Astrocyte (in vitro differentiated cells and primary cell): ENCODE measurements around the gene PDE1C. TPM values are rescaled to one million over a fixed set of nuclear protein-coding genes. Genes with fewer than 3 reads are reported as not detected.

Experiments used
- DNase-seq: peaks from one replicate; pipeline ENCODE4 v3.0.0-alpha.2; 2010; ENCODE audit warnings: low read depth
- FAIRE-seq: peaks from 2 replicates; lab custom pipeline; 2011; peaks lifted over from hg19 to GRCh38; lab: Jason Lieb, UNC
- H2AFZ ChIP-seq: 2 replicates; pipeline ENCODE4 v1.6.0; 2012; ENCODE audit warnings: low read depth, low read length, inconsistent platforms
- H3K27ac ChIP-seq: 2 replicates; pipeline ENCODE4 v1.5.1; 2011; ENCODE audit warnings: low read depth, low read length, inconsistent platforms
- H3K27me3 ChIP-seq: 2 replicates; pipeline ENCODE4 v1.6.0; 2011; ENCODE audit warnings: low read length, inconsistent platforms; ENCODE audit not compliant: insufficient read depth
- H3K36me3 ChIP-seq: 2 replicates; pipeline ENCODE4 v1.5.1; 2011; ENCODE audit warnings: low read length, inconsistent platforms; ENCODE audit not compliant: insufficient read depth
- H3K4me1 ChIP-seq: 2 replicates; pipeline ENCODE4 v1.5.1; 2011; ENCODE audit warnings: low read length, inconsistent platforms; ENCODE audit not compliant: insufficient read depth
- H3K4me2 ChIP-seq: 2 replicates; pipeline ENCODE4 v1.6.0; 2012; ENCODE audit warnings: low read length, inconsistent platforms
- H3K4me3 ChIP-seq: 2 replicates; pipeline ENCODE4 v1.5.1; 2011; ENCODE audit warnings: low read depth, mild to moderate bottlenecking, low read length, inconsistent platforms; ENCODE audit not compliant: insufficient read depth
- H3K79me2 ChIP-seq: 2 replicates; pipeline ENCODE4 v1.6.0; 2012; ENCODE audit warnings: mild to moderate bottlenecking, low read length, inconsistent platforms; ENCODE audit not compliant: insufficient read depth
- H3K9ac ChIP-seq: 2 replicates; pipeline ENCODE4 v1.6.0; 2012; ENCODE audit warnings: mild to moderate bottlenecking, low read length, inconsistent platforms
- H3K9me3 ChIP-seq: 2 replicates; pipeline ENCODE4 v1.5.1; 2012; ENCODE audit warnings: low read depth, mild to moderate bottlenecking, low read length, inconsistent platforms; ENCODE audit not compliant: insufficient read depth
- H4K20me1 ChIP-seq: 2 replicates; pipeline ENCODE4 v1.6.0; 2012; ENCODE audit warnings: low read length, inconsistent platforms; ENCODE audit not compliant: insufficient read depth
- H3K27ac Mint-ChIP-seq: one replicate; pipeline ENCODE4 v1.8.0; 2021; ENCODE audit warnings: mild to moderate bottlenecking, mixed read lengths; ENCODE audit not compliant: unreplicated experiment
- H3K27me3 Mint-ChIP-seq: one replicate; pipeline ENCODE4 v1.8.0; 2021; ENCODE audit warnings: low read depth, mixed read lengths; ENCODE audit not compliant: unreplicated experiment
- H3K36me3 Mint-ChIP-seq: one replicate; pipeline ENCODE4 v1.8.0; 2021; ENCODE audit warnings: low read depth, mixed read lengths; ENCODE audit not compliant: unreplicated experiment
- H3K4me1 Mint-ChIP-seq: one replicate; pipeline ENCODE4 v1.8.0; 2021; ENCODE audit warnings: low read depth, mixed read lengths; ENCODE audit not compliant: unreplicated experiment
- H3K4me3 Mint-ChIP-seq: one replicate; pipeline ENCODE4 v1.8.0; 2021; ENCODE audit warnings: mild to moderate bottlenecking, moderate library complexity, mixed read lengths; ENCODE audit not compliant: unreplicated experiment
- H3K9me3 Mint-ChIP-seq: one replicate; pipeline ENCODE4 v1.8.0; 2021; ENCODE audit warnings: mild to moderate bottlenecking, mixed read lengths; ENCODE audit not compliant: unreplicated experiment
- EZH2 ChIP-seq: IDR thresholded peaks from 2 replicates; pipeline ENCODE4 v1.6.1; 2012; ENCODE audit warnings: mild to moderate bottlenecking, low read length, inconsistent platforms; ENCODE audit not compliant: insufficient read depth
- total RNA-seq: library from RNA; stranded (reverse); gene quantifications from 2 replicates; pipeline ENCODE4 v1.2.1, GENCODE V29; 2021
- TF ChIP-seq, protein P1 (sequence below): IDR thresholded peaks from 2 replicates; pipeline ENCODE4 v1.5.1; 2011; ENCODE audit warnings: low read depth, mild to moderate bottlenecking, inconsistent platforms, low read length, moderate library complexity; ENCODE audit not compliant: insufficient read depth

The PDE1C gene
- total RNA-seq, 1 donor from 2014 or later = 31.6 TPM

DNA sequence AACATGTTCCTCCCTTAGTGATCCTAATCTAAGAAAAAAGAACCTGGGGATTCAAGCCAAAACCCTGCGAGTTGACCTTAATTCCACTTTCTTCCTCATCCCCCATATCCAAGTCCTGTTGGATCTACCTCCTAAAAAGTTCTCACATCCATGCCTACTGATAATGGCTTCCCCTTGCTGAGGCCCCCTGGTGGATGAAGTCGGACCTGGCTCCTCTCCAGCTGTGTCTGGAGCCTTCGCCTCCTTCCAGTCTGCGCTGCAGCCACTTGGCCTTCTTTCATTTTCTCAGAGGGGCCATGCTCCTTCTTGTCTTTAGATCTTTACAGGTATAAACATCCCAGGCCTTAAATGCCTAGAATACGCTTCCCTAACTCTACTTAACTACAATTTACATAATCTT lies 8.1 kb downstream of the PDE1C start:
- H3K4me2 ChIP-seq = peak overlapping the region; percentile 5
- no peaks in the 10 kb centered on the region for H4K20me1 ChIP-seq
- H3K79me2 ChIP-seq = peaks cover 96% of the 10 kb centered on the region
- H3K9me3 ChIP-seq = no peaks in the 10 kb centered on the region
- no peak overlapping the region for H3K4me3 ChIP-seq
- Mint-ChIP-seq H3K9me3 (no peaks in the 10 kb centered on the region), H3K4me3 (no peak overlapping the region), H3K27ac (no peak overlapping the region), H3K4me1 (peaks cover 23% of the 10 kb centered on the region), H3K27me3 (peaks cover 3% of the 10 kb centered on the region), H3K36me3 (peaks cover 1% of the 10 kb centered on the region)
- no peaks in the 10 kb centered on the region for H3K27me3 ChIP-seq
- no peak overlapping the region for H3K9ac ChIP-seq
- FAIRE-seq (no peak), DNase-seq (no peak)
- peaks cover 25% of the 10 kb centered on the region for H3K4me1 ChIP-seq
- H2AFZ ChIP-seq = no peak overlapping the region
- no peaks in the 10 kb centered on the region for H3K36me3 ChIP-seq
- H3K27ac ChIP-seq = no peak overlapping the region
- TF ChIP-seq EZH2 = no peak
- TF ChIP-seq, protein P1, sequence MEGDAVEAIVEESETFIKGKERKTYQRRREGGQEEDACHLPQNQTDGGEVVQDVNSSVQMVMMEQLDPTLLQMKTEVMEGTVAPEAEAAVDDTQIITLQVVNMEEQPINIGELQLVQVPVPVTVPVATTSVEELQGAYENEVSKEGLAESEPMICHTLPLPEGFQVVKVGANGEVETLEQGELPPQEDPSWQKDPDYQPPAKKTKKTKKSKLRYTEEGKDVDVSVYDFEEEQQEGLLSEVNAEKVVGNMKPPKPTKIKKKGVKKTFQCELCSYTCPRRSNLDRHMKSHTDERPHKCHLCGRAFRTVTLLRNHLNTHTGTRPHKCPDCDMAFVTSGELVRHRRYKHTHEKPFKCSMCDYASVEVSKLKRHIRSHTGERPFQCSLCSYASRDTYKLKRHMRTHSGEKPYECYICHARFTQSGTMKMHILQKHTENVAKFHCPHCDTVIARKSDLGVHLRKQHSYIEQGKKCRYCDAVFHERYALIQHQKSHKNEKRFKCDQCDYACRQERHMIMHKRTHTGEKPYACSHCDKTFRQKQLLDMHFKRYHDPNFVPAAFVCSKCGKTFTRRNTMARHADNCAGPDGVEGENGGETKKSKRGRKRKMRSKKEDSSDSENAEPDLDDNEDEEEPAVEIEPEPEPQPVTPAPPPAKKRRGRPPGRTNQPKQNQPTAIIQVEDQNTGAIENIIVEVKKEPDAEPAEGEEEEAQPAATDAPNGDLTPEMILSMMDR = peak; percentile 60

DNA sequence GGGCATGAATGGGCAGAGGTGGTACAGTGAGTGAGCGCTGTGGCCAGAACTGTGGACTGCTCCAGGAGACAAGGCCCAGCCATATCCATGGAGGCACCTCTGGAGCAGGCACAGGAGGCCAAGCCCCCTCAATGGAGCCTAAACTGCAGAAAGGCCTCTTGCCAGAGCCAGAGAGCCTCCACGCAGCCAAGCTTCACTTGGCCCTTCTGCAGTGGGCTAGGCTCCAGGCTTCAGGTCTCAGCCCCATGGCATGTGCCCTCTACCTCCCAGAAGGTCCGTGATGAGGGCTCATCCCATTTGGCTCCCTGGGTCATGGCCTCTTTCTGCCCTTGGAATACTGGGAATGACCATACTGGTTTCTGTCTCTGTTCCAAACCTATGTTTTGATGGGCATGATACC lies 8.9 kb downstream of the PDE1C start:
- no peaks in the 10 kb centered on the region for H4K20me1 ChIP-seq
- peak overlapping the region; percentile 81 for H3K4me2 ChIP-seq
- no peaks in the 10 kb centered on the region for H3K9me3 ChIP-seq
- no peak for FAIRE-seq
- no peaks in the 10 kb centered on the region for H3K36me3 ChIP-seq
- peaks cover 23% of the 10 kb centered on the region for H3K4me1 Mint-ChIP-seq
- H3K9me3 Mint-ChIP-seq = no peaks in the 10 kb centered on the region
- no peak overlapping the region for H2AFZ ChIP-seq
- no peak for TF ChIP-seq EZH2
- TF ChIP-seq, protein P1 = no peak
- no peak overlapping the region for H3K27ac Mint-ChIP-seq
- H3K4me3 Mint-ChIP-seq = no peak overlapping the region
- no peaks in the 10 kb centered on the region for H3K36me3 Mint-ChIP-seq
- no peak overlapping the region for H3K27ac ChIP-seq
- DNase-seq = no peak
- peaks cover 96% of the 10 kb centered on the region for H3K79me2 ChIP-seq
- no peaks in the 10 kb centered on the region for H3K27me3 ChIP-seq
- no peak overlapping the region for H3K4me3 ChIP-seq
- H3K4me1 ChIP-seq = peaks cover 25% of the 10 kb centered on the region
- H3K9ac ChIP-seq = no peak overlapping the region
- no peaks in the 10 kb centered on the region for H3K27me3 Mint-ChIP-seq

DNA sequence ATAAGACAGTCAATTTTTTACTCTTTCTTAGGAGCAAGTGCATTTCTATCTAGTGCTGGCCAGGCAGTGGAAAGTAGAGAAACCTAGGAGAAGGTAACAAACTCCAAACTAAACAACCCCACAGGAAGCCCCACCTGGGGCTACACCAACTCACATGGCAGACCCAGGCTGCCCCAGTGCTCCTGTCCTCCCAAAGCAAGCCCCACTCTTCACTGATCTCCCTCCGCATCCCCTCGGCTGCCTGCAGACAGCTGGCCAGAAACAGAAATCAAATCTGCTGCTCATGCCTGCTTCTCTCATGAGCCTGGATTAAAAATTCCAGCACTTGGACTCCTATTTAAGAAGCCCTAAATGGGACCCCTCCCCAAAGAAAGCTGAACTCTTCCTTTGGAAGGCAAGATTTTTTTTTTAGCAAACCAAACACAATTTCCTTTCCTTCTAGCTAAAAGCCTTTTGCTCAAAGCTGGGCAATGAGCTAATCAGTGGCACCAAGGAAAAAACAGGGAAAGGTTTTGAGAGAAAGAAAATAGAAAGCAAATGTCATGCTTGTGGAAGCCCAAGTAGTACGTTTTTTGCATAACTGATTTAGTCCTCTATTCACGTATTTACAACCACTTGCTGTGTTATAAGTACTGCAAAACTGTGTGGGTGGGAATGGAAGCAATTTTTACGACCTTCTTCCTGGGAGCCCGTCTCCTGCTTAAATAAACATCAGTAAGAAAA lies 10.8 kb downstream of the PDE1C start:
- Histone ChIP-seq H3K4me3 (peak overlapping the region; percentile 41), H3K27ac (peak overlapping the region; percentile 36)

More for the DNA sequence above, 10.8 kb downstream of the PDE1C start:
- Histone ChIP-seq H2AFZ (peak overlapping the region; percentile 24), H3K79me2 (peaks cover 95% of the 10 kb centered on the region), H3K27me3 (no peaks in the 10 kb centered on the region), H4K20me1 (no peaks in the 10 kb centered on the region), H3K36me3 (no peaks in the 10 kb centered on the region), H3K9ac (peak overlapping the region; percentile 67), H3K4me1 (peaks cover 25% of the 10 kb centered on the region), H3K9me3 (no peaks in the 10 kb centered on the region), H3K4me2 (peak overlapping the region; percentile 81)
- Mint-ChIP-seq H3K27me3 (no peaks in the 10 kb centered on the region), H3K4me3 (no peak overlapping the region), H3K9me3 (no peaks in the 10 kb centered on the region), H3K36me3 (peaks cover 4% of the 10 kb centered on the region), H3K4me1 (peaks cover 23% of the 10 kb centered on the region), H3K27ac (peak overlapping the region; percentile 66)
- DNase-seq (peak; percentile 83), FAIRE-seq (no peak)
- no peak for TF ChIP-seq EZH2
- TF ChIP-seq, protein P1 = no peak
